Neural cell (in vitro differentiated cells): ENCODE data around the gene ST6GALNAC3. TPM values are rescaled to one million over a fixed set of nuclear protein-coding genes. Genes with fewer than 3 reads are reported as not detected.

Source experiments
- H2AFZ ChIP-seq: fragments of 200-600, 300-800 bp; sonication (generic), shearing (Covaris generic); 2 replicates; pipeline ENCODE4 v1.6.0; 2014; ENCODE audit warnings: low read depth, mild to moderate bottlenecking, antibody characterized with exemption, low read length, moderate library complexity
- H3F3A ChIP-seq: fragments of 200-600 bp; shearing (Covaris generic); 2 replicates; pipeline ENCODE4 v1.6.1; 2016; ENCODE audit warnings: mild to moderate bottlenecking, moderate library complexity, mixed read lengths, antibody characterized with exemption, low read length; ENCODE audit not compliant: insufficient read depth, poor library complexity, severe bottlenecking
- H3K27ac ChIP-seq: fragments of 200-600, 300-800 bp; sonication (generic), shearing (Covaris generic); 2 replicates; pipeline ENCODE4 v1.5.1; 2014; ENCODE audit warnings: mild to moderate bottlenecking, low read length, moderate library complexity
- H3K27me3 ChIP-seq: fragments of 300-800, 200-600 bp; sonication (generic), shearing (Covaris generic); 2 replicates; pipeline ENCODE4 v1.6.0; 2014; ENCODE audit warnings: mild to moderate bottlenecking, low read depth, low read length, moderate library complexity; ENCODE audit not compliant: insufficient read depth
- H3K36me3 ChIP-seq: fragments of 300-800, 200-600 bp; sonication (generic), shearing (Covaris generic); 2 replicates; pipeline ENCODE4 v1.5.1; 2014; ENCODE audit warnings: mild to moderate bottlenecking, antibody characterized with exemption, low read length, moderate library complexity; ENCODE audit not compliant: insufficient read depth
- H3K4me2 ChIP-seq: fragments of 300-800, 200-600 bp; sonication (generic), shearing (Covaris generic); 2 replicates; pipeline ENCODE4 v1.6.0; 2014; ENCODE audit warnings: mild to moderate bottlenecking, low read length
- H3K4me3 ChIP-seq: fragments of 300-800, 200-600 bp; sonication (generic), shearing (Covaris generic); 2 replicates; pipeline ENCODE4 v1.5.1; 2014; ENCODE audit warnings: mild to moderate bottlenecking, low read length, moderate library complexity
- H3K79me2 ChIP-seq: fragments of 200-600 bp; shearing (Covaris generic); replicated peaks from 2 replicates; pipeline ENCODE4 v1.6.0; 2014; ENCODE audit warnings: mild to moderate bottlenecking, low read length, moderate library complexity; ENCODE audit not compliant: insufficient read depth
- H3K9ac ChIP-seq: fragments of 300-800, 200-600 bp; sonication (generic), shearing (Covaris generic); 2 replicates; pipeline ENCODE4 v1.6.1; 2016; ENCODE audit warnings: mild to moderate bottlenecking, low read length, mixed read lengths
- H3K9me2 ChIP-seq: fragments of 200-600 bp; shearing (Covaris generic); 2 replicates; pipeline ENCODE4 v1.6.1; 2016; ENCODE audit warnings: mild to moderate bottlenecking, low read length, mixed read lengths; ENCODE audit not compliant: insufficient read depth
- H3K9me3 ChIP-seq: fragments of 200-600, 300-800 bp; sonication (generic), shearing (Covaris generic); 2 replicates; pipeline ENCODE4 v1.6.1; 2016; ENCODE audit warnings: mild to moderate bottlenecking, mixed run types, low read length, moderate library complexity, mixed read lengths
- H4K20me1 ChIP-seq: fragments of 200-600 bp; shearing (Covaris generic); 2 replicates; pipeline ENCODE4 v1.6.1; 2016; ENCODE audit warnings: mild to moderate bottlenecking, mixed run types; ENCODE audit not compliant: insufficient read depth
- CTCF ChIP-seq: fragments of 450-650 bp; IDR thresholded peaks from 2 replicates; pipeline ENCODE4 v1.5.1; 2014; ENCODE audit warnings: antibody characterized with exemption, mild to moderate bottlenecking, moderate library complexity; ENCODE audit not compliant: poor library complexity, severe bottlenecking
- EP300 ChIP-seq: fragments of 450-650 bp; conservative IDR thresholded peaks from 2 replicates; pipeline ENCODE4 v1.6.1; 2014; ENCODE audit warnings: antibody characterized with exemption, mild to moderate bottlenecking, moderate library complexity; ENCODE audit not compliant: poor library complexity, severe bottlenecking
- EZH2 ChIP-seq: fragments of 200-600, 300-800 bp; shearing (Covaris generic), sonication (generic); IDR thresholded peaks from 2 replicates; pipeline ENCODE4 v1.6.1; 2014; ENCODE audit warnings: antibody characterized with exemption, low read length, borderline replicate concordance, mild to moderate bottlenecking; ENCODE audit not compliant: insufficient read depth, poor library complexity, severe bottlenecking
- MXI1 ChIP-seq: fragments of 450-650 bp; conservative IDR thresholded peaks from 2 replicates; pipeline ENCODE4 v1.6.1; 2014; ENCODE audit warnings: antibody characterized with exemption, mild to moderate bottlenecking; ENCODE audit not compliant: poor library complexity, severe bottlenecking
- POLR2AphosphoS5 ChIP-seq: IDR thresholded peaks from 2 replicates; pipeline ENCODE4 v1.6.1; 2012
- RAD21 ChIP-seq: fragments of 450-650 bp; conservative IDR thresholded peaks from 2 replicates; pipeline ENCODE4 v1.6.1; 2014; ENCODE audit warnings: antibody characterized with exemption, mild to moderate bottlenecking, moderate library complexity
- SMC3 ChIP-seq: fragments of 450-650 bp; conservative IDR thresholded peaks from 2 replicates; pipeline ENCODE4 v1.6.1; 2014; ENCODE audit warnings: antibody characterized with exemption, mild to moderate bottlenecking, moderate library complexity; ENCODE audit not compliant: poor library complexity
- TAF1 ChIP-seq: IDR thresholded peaks from 2 replicates; pipeline ENCODE4 v1.6.1; 2012; ENCODE audit warnings: low read depth
- polyA plus RNA-seq: library from polyadenylated mRNA; depleted of rRNA; stranded (reverse); fragments of >200 nt; gene quantifications from 2 replicates; pipeline ENCODE4 v1.2.3, GENCODE V29; 2014
- TF ChIP-seq, protein P1 (sequence below): IDR thresholded peaks from 2 replicates; pipeline ENCODE4 v1.6.1; 2012; ENCODE audit warnings: borderline replicate concordance

The ST6GALNAC3 gene
- polyA plus RNA-seq, 1 donor from 2014 or later: 3.6 TPM

DNA sequence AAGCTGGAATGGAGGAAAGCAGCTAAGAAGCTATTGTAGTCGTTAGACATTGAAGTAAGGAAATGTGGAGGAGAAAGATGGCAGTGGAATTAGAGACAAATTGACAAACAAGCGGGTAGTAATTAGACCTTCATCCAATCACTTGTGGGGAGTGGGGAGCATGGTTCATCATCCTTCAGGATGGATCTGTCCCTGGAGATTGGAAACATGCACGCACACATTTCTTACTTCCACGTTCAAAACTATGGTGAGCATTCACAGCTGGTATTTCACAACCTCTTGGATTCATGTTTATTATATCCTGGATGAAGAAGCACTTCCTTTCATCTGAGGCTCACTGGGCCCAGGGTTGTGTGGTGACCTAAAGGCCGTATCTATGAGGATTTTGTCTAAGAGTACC is 188.1 kb downstream of the ST6GALNAC3 start:
- H2AFZ ChIP-seq: no peak overlapping the region
- no peak overlapping the region for H3K9ac ChIP-seq
- no peaks in the 10 kb centered on the region for H3K9me2 ChIP-seq
- H3K27ac ChIP-seq: no peak overlapping the region
- no peaks in the 10 kb centered on the region for H3K27me3 ChIP-seq
- H3K36me3 ChIP-seq: no peaks in the 10 kb centered on the region
- no peaks in the 10 kb centered on the region for H4K20me1 ChIP-seq
- H3K4me2 ChIP-seq: no peak overlapping the region
- no peak overlapping the region for H3K4me3 ChIP-seq
- TF ChIP-seq RAD21 (no peak), SMC3 (no peak), TAF1 (no peak), EP300 (no peak), EZH2 (no peak), MXI1 (no peak), CTCF (no peak), POLR2AphosphoS5 (no peak)
- TF ChIP-seq, protein P1, sequence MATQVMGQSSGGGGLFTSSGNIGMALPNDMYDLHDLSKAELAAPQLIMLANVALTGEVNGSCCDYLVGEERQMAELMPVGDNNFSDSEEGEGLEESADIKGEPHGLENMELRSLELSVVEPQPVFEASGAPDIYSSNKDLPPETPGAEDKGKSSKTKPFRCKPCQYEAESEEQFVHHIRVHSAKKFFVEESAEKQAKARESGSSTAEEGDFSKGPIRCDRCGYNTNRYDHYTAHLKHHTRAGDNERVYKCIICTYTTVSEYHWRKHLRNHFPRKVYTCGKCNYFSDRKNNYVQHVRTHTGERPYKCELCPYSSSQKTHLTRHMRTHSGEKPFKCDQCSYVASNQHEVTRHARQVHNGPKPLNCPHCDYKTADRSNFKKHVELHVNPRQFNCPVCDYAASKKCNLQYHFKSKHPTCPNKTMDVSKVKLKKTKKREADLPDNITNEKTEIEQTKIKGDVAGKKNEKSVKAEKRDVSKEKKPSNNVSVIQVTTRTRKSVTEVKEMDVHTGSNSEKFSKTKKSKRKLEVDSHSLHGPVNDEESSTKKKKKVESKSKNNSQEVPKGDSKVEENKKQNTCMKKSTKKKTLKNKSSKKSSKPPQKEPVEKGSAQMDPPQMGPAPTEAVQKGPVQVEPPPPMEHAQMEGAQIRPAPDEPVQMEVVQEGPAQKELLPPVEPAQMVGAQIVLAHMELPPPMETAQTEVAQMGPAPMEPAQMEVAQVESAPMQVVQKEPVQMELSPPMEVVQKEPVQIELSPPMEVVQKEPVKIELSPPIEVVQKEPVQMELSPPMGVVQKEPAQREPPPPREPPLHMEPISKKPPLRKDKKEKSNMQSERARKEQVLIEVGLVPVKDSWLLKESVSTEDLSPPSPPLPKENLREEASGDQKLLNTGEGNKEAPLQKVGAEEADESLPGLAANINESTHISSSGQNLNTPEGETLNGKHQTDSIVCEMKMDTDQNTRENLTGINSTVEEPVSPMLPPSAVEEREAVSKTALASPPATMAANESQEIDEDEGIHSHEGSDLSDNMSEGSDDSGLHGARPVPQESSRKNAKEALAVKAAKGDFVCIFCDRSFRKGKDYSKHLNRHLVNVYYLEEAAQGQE: no peak
- H3K79me2 ChIP-seq: no peaks in the 10 kb centered on the region
- H3F3A ChIP-seq: no peaks in the 10 kb centered on the region
- H3K9me3 ChIP-seq: no peaks in the 10 kb centered on the region

GRCh38 chr1:76264642-76265041 is 190.1 kb downstream of the ST6GALNAC3 start:
- TF ChIP-seq RAD21 (no peak), POLR2AphosphoS5 (no peak), MXI1 (no peak), CTCF (no peak), EZH2 (no peak), EP300 (no peak), TAF1 (no peak), SMC3 (no peak)
- TF ChIP-seq, protein P1: no peak
- Histone ChIP-seq H3K9me3 (no peaks in the 10 kb centered on the region), H3K27ac (no peak overlapping the region), H3K4me3 (no peak overlapping the region), H4K20me1 (no peaks in the 10 kb centered on the region), H3K9ac (no peak overlapping the region), H3K4me2 (no peak overlapping the region), H3K9me2 (no peaks in the 10 kb centered on the region), H3F3A (no peaks in the 10 kb centered on the region), H3K79me2 (no peaks in the 10 kb centered on the region), H2AFZ (no peak overlapping the region), H3K27me3 (no peaks in the 10 kb centered on the region), H3K36me3 (no peaks in the 10 kb centered on the region)
